SK-N-SH (cell line): ENCODE data around the gene RELN.
"Not testable (repeated sequence)": the region's sequence is repeated elsewhere in the genome, so short reads cannot be mapped to it uniquely, and the experiment has no call there.

Source experiments
- FOXM1 ChIP-seq: IDR thresholded peaks from 2 replicates; pipeline ENCODE4 v1.4.0; 2012; ENCODE audit warnings: low read depth, mild to moderate bottlenecking
- MEF2A ChIP-seq: IDR thresholded peaks from 2 replicates; pipeline ENCODE4 v1.4.0; 2012; ENCODE audit warnings: low read depth, borderline replicate concordance
- MXI1 ChIP-seq: IDR thresholded peaks from 2 replicates; pipeline ENCODE4 v1.6.1; 2012; ENCODE audit warnings: mild to moderate bottlenecking, low read depth, low read length, improper control_type of control experiment
- TAF1 ChIP-seq: IDR thresholded peaks from 2 replicates; pipeline ENCODE4 v1.6.1; 2012; ENCODE audit warnings: low read depth, mild to moderate bottlenecking, low read length, moderate library complexity, borderline replicate concordance
- TEAD4 ChIP-seq: IDR thresholded peaks from 2 replicates; pipeline ENCODE4 v1.4.0; 2012; ENCODE audit warnings: mild to moderate bottlenecking, borderline replicate concordance; ENCODE audit not compliant: insufficient read depth
- TF ChIP-seq, protein P1 (sequence below): fragments of 200-600 bp; sonication (generic); IDR thresholded peaks from 2 replicates; pipeline ENCODE4 v1.6.1; 2017; ENCODE audit warnings: antibody characterized with exemption, mild to moderate bottlenecking, moderate library complexity
- TF ChIP-seq, protein P2 (sequence below): IDR thresholded peaks from 2 replicates; pipeline ENCODE4 v1.6.1; 2012; ENCODE audit warnings: mild to moderate bottlenecking, low read depth, low read length, moderate library complexity

DNA sequence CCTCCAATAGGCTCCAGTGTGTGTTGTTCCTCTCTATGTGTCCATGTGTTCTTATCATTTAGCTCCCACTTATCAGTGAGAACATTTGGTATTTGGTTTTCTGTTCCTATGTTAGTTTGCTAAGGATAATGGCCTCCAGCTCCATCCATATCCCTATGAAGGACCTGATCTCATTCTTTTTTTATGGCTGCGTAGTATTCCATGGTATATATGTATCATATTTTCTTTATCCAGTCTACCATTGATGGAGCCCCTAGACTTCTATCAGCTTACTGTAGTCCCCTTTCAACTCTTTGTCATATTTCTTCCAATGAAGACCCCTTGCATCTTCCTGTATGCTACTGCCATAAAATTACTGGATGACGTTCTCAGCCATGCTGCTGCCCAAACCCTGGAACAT, 208.9 kb downstream of the RELN start:
- TF ChIP-seq, protein P1, sequence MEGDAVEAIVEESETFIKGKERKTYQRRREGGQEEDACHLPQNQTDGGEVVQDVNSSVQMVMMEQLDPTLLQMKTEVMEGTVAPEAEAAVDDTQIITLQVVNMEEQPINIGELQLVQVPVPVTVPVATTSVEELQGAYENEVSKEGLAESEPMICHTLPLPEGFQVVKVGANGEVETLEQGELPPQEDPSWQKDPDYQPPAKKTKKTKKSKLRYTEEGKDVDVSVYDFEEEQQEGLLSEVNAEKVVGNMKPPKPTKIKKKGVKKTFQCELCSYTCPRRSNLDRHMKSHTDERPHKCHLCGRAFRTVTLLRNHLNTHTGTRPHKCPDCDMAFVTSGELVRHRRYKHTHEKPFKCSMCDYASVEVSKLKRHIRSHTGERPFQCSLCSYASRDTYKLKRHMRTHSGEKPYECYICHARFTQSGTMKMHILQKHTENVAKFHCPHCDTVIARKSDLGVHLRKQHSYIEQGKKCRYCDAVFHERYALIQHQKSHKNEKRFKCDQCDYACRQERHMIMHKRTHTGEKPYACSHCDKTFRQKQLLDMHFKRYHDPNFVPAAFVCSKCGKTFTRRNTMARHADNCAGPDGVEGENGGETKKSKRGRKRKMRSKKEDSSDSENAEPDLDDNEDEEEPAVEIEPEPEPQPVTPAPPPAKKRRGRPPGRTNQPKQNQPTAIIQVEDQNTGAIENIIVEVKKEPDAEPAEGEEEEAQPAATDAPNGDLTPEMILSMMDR = not testable (repeated sequence)
- TF ChIP-seq MXI1, TAF1, MEF2A, FOXM1, TEAD4: not testable (repeated sequence)
- TF ChIP-seq, protein P2, sequence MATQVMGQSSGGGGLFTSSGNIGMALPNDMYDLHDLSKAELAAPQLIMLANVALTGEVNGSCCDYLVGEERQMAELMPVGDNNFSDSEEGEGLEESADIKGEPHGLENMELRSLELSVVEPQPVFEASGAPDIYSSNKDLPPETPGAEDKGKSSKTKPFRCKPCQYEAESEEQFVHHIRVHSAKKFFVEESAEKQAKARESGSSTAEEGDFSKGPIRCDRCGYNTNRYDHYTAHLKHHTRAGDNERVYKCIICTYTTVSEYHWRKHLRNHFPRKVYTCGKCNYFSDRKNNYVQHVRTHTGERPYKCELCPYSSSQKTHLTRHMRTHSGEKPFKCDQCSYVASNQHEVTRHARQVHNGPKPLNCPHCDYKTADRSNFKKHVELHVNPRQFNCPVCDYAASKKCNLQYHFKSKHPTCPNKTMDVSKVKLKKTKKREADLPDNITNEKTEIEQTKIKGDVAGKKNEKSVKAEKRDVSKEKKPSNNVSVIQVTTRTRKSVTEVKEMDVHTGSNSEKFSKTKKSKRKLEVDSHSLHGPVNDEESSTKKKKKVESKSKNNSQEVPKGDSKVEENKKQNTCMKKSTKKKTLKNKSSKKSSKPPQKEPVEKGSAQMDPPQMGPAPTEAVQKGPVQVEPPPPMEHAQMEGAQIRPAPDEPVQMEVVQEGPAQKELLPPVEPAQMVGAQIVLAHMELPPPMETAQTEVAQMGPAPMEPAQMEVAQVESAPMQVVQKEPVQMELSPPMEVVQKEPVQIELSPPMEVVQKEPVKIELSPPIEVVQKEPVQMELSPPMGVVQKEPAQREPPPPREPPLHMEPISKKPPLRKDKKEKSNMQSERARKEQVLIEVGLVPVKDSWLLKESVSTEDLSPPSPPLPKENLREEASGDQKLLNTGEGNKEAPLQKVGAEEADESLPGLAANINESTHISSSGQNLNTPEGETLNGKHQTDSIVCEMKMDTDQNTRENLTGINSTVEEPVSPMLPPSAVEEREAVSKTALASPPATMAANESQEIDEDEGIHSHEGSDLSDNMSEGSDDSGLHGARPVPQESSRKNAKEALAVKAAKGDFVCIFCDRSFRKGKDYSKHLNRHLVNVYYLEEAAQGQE = not testable (repeated sequence)
